Thymus (tissue), 11 donors: Measurements from ENCODE around the gene TFPI2. TPM values are rescaled to one million over a fixed set of nuclear protein-coding genes. Genes with fewer than 3 reads are reported as not detected.
"Not testable (repeated sequence)": the region's sequence is repeated elsewhere in the genome, so short reads cannot be mapped to it uniquely, and the experiment has no call there.

Experiments
- DNase-seq, 9 donors: peaks; one replicate each; pipeline ENCODE4 v3.0.0-alpha.2; 2013; ENCODE audit warnings: low spot score in 9 of 9, low read depth in 6 of 9, missing footprints in 1 of 9
- H3K27ac ChIP-seq, 2 donors: one replicate each; pipeline ENCODE4 v1.5.1; 2013; ENCODE audit warnings: control low read depth in 1 of 2, low read depth in 1 of 2, low read length in 1 of 2, mild to moderate bottlenecking in 1 of 2, moderate library complexity in 1 of 2
- H3K27me3 ChIP-seq, 2 donors: one replicate each; pipeline ENCODE4 v1.5.1; 2013; ENCODE audit warnings: low read length in 1 of 2; ENCODE audit not compliant: control insufficient read depth in 2 of 2, insufficient read depth in 1 of 2
- H3K36me3 ChIP-seq, 2 donors: one replicate each; pipeline ENCODE4 v1.5.1; 2013; ENCODE audit warnings: low read length in 1 of 2, mild to moderate bottlenecking in 1 of 2, moderate library complexity in 1 of 2; ENCODE audit not compliant: control insufficient read depth in 2 of 2, insufficient read depth in 2 of 2
- H3K4me1 ChIP-seq, 2 donors: one replicate each; pipeline ENCODE4 v1.5.1; 2013; ENCODE audit warnings: low read length in 2 of 2; ENCODE audit not compliant: control insufficient read depth in 2 of 2, insufficient read depth in 2 of 2
- H3K4me3 ChIP-seq, 2 donors: one replicate each; pipeline ENCODE4 v1.5.1; 2013; ENCODE audit warnings: low read length in 2 of 2, control low read depth in 1 of 2, mild to moderate bottlenecking in 1 of 2
- H3K9me3 ChIP-seq, 2 donors: one replicate each; pipeline ENCODE4 v1.5.1; 2013; ENCODE audit warnings: low read length in 1 of 2, mild to moderate bottlenecking in 1 of 2; ENCODE audit not compliant: control insufficient read depth in 2 of 2, insufficient read depth in 1 of 2
- WGBS: extraction: QIAGEN DNeasy Blood & Tissue Kit; methylation state at CpG from one replicate; pipeline ENCODE4 v1.1.7; 2013; 5-methylcytosine and 5-hydroxymethylcytosine counted together
- polyA plus RNA-seq: library from polyadenylated mRNA; stranded (reverse); fragments of 200-250 nt; gene quantifications from one replicate; pipeline ENCODE4 v1.2.3, GENCODE V29; 2013
- total RNA-seq: library from RNA; stranded (reverse); fragments of 120-200 nt; gene quantifications from one replicate; pipeline ENCODE4 v1.2.4, GENCODE V29; 2013
- donor health status: healthy.

The TFPI2 gene
- total and polyA plus RNA-seq, 2 donors, result 12.5 to 21.3 TPM

DNA sequence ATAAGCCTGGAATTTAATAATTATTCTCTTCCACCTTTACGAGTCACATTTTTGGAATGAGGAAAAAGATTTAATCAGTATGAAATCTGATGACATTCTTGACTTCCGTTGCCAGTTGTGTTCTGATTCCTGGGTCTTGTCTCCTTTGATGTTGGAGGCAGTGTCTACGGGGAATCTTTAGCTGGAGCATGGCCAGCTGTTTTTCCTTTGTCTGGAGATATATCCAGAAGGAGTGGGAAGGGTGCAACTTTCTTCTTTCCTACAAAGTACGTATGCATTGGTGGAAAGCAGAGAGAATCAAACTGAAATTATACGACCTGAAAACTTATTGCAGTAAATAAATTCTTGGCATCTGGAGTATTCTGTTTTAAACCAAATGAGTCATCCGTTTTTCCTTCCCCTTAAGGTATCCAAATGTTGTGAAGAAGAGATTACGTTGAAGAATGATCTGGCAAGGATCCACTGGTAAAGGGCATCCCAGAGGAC lies 24.1 kb upstream of the TFPI2 start:
- no peaks in the 10 kb centered on the region for H3K9me3 ChIP-seq
- WGBS, result 91% methylated on average over 7 of the region's 7 CpGs
- DNase-seq, result no peak
- H3K4me1 ChIP-seq, result no peaks in the 10 kb centered on the region
- no peak overlapping the region for H3K27ac ChIP-seq
- no peaks in the 10 kb centered on the region for H3K27me3 ChIP-seq
- H3K36me3 ChIP-seq, result no peaks in the 10 kb centered on the region
- no peak overlapping the region for H3K4me3 ChIP-seq

DNA sequence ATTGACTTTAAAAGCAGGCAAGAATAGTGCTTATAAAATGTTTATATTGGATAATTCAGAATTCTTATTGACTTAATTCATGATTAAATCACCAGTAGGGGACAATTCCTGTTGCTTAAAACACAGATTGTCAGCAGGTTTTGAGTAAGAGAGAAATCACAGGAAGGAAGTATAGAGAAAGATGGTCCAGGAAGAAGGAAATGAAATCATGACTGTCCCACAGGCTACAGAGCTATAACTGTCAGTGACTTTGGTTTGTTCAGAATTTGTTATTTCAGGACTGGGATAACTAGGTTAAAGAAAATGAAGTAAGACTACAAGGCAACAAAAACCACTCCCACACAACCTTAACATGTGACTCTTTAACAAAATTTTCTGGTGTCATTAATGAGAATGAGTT lies 22.6 kb upstream of the TFPI2 start:
- no peaks in the 10 kb centered on the region for H3K27me3 ChIP-seq
- H3K4me1 ChIP-seq, result no peaks in the 10 kb centered on the region
- H3K36me3 ChIP-seq, result no peaks in the 10 kb centered on the region
- H3K9me3 ChIP-seq, result no peaks in the 10 kb centered on the region
- no peak for DNase-seq
- no peak overlapping the region for H3K4me3 ChIP-seq
- H3K27ac ChIP-seq, result no peak overlapping the region

DNA sequence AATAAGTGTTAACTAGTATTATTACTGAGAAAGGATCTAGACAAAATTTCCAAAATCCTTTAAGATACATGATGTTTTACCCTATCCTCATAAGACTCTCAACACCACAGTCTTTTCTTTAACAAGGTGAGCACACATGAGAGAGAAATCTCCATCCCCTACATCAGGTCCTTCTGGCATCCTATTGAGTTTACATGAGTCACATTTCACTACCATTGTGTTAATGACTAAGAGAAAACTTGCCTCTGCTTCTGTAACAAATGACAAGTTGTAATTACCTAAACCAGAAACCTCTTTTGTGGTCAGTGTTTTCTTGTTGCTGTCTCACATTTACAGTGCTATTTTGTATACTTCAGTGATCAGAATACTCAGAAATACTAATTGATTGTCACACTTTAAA lies 21.1 kb upstream of the TFPI2 start:
- H3K4me3 ChIP-seq, H3K27ac ChIP-seq, H3K36me3 ChIP-seq, H3K9me3 ChIP-seq, H3K27me3 ChIP-seq, DNase-seq, H3K4me1 ChIP-seq: not testable (repeated sequence)

DNA sequence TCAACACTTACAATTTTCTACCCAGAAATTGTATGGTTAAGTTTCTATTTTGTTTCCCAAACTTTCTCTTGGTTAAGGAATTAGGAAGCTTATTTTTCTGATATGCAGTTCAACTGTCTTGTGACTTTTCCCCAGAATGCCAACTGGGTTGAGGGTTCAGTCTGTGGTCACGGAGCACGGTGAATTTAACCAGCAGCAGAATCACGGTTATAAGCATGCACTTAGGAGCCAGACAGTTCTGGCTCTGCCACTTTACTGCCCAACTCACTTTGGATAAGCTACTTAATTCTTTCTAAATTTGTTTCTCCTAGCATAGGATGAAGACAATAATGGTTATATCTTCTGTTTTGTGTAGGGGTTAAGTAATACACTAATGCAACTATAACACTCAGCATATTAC lies 20.7 kb upstream of the TFPI2 start:
- H3K4me1 ChIP-seq, H3K27ac ChIP-seq, H3K9me3 ChIP-seq, H3K27me3 ChIP-seq, DNase-seq, H3K36me3 ChIP-seq, H3K4me3 ChIP-seq: not testable (repeated sequence)
- WGBS, result 97% methylated on average over 3 of the region's 3 CpGs

DNA sequence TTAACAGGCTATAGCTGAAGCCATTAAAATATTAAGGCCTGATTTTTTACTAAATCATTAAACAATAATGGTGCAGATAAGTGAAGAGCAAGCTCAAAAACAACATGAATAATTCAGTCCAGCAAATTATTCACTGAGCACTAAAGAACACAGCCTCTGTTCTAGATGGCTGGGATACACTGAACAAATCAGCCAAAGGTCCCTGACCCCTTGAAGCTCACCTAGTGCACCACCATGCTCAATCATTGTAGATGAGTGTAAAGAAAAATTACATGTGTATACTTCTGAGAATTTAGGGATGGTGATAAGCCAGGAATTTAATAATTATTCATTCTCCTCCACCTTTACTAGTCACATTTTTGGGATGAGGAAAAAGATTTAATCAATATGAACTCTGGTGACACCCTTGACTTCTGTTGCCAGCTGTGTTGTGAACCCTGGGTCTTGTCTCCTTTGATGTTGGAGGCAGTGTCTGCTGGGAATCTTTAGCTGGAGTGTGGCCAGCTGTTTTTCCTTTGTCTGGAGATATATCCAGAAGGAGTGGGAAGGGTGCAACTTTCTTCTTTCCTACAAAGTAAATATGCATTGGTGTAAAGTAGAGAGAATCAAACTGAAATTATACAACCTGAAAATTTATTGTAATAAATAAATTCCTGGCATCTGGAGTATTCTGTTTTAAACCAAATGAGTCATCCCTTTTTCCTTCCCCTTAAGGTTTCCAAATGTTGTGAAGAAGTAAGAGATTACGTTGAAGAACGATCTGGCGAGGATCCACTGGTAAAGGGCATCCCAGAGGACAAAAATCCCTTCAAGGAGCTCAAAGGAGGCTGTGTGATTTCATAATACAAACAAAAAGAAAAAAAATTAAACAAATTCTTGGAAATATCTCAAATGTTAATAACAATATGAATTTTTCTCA lies 19.8 kb upstream of the TFPI2 start:
- Histone ChIP-seq H3K27ac (no peak overlapping the region), H3K36me3 (no peaks in the 10 kb centered on the region), H3K27me3 (no peaks in the 10 kb centered on the region), H3K4me3 (no peak overlapping the region), H3K9me3 (no peaks in the 10 kb centered on the region), H3K4me1 (no peaks in the 10 kb centered on the region)
- no peak for DNase-seq
- 88% methylated on average over 3 of the region's 3 CpGs for WGBS

DNA sequence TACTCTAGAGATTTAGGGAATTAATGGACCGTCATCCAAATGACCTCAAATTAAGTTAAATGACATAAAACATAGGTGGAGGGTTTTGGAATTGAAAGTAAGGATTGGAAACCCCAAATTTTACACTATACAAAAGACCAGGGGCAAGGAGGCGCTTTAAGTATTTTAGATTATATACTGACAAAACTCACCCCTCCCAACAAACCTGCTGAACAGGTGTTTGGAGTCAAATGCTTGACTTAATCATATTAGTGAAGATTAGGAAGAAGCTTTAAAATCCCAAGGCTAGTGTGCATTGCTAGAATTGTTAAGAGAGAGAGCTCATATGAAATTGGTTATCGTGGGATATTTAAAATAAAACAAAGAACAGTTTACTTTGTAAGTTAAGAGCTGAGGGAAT lies 15.7 kb upstream of the TFPI2 start, which contains the start of gene GNGT1:
Gene GNGT1 (plus strand): TSS at position 301 of the 400 bp plus-strand sequence. CDS start 180 bp downstream, outside the sequence.
- Histone ChIP-seq H3K4me1 (no peaks in the 10 kb centered on the region), H3K9me3 (no peaks in the 10 kb centered on the region), H3K4me3 (no peak within 1 kb of the TSS), H3K27me3 (no peaks in the 10 kb centered on the region), H3K36me3 (no peaks in the 10 kb centered on the region), H3K27ac (no peak within 1 kb of the TSS)
- no peak for DNase-seq
- WGBS, result 96% methylated on average over 3 of the region's 3 CpGs

DNA sequence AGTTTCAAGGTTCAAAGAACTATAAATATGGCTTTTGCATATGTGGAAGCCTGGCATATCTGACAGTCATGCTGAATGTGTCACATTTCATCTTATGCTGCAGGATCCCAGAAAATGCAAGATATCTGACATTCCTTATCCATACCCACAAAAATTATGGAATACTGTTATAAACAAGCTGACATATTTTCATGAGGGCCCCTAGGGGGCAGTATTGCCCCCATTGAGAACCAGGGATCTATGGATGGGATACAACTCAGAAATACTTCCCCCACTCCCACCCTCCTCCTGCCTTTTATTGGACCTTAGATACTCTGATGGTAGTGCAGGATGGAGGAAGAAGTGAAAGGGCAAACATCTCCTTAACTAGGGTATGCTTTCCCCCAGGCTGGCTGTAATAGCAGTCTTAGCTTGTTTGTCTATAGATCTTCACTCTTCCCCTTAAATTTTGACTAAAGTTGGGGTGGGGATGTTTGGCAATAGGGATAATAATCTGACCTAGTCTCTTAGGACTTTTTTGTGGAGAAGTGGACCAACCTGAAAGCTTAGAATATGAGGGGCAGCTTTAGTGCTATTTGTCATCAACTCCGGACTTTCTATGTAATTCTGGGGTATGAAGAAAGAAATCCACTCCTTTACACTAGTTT lies 12.3 kb upstream of the TFPI2 start:
- no peaks in the 10 kb centered on the region for H3K27me3 ChIP-seq
- H3K9me3 ChIP-seq, result no peaks in the 10 kb centered on the region
- 95% methylated on average over 1 of the region's 1 CpG for WGBS
- no peaks in the 10 kb centered on the region for H3K36me3 ChIP-seq
- no peak overlapping the region for H3K27ac ChIP-seq
- no peaks in the 10 kb centered on the region for H3K4me1 ChIP-seq
- peak in 3 of 9 donors; percentile 26 to 35 (median 32) for DNase-seq
- H3K4me3 ChIP-seq, result no peak overlapping the region

DNA sequence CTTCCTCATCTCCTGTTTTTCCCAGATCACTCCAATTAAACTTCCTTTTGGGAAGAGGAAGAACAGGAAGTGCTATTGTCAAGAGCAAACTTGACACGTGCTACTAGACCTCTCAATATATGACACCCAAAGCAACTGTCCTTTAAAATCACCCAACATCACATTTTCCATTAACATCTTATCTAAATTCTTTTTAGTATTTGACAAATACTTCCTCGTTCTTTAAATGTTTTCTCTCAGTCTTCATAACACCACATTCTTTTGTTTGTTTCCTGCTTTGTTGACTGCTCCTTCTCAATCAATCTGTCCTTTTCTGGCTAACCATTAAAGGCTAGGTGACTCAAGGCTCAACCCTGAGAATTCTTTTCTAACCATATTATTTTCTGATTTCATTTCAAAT lies 7.1 kb upstream of the TFPI2 start:
- Histone ChIP-seq H3K4me3 (no peak overlapping the region), H3K4me1 (no peaks in the 10 kb centered on the region), H3K27ac (no peak overlapping the region), H3K27me3 (peaks cover 0 to 3% of the 10 kb centered on the region in 2 donors), H3K36me3 (no peaks in the 10 kb centered on the region), H3K9me3 (no peaks in the 10 kb centered on the region)
- WGBS, result 82% methylated on average over 2 of the region's 2 CpGs
- DNase-seq, result no peak

DNA sequence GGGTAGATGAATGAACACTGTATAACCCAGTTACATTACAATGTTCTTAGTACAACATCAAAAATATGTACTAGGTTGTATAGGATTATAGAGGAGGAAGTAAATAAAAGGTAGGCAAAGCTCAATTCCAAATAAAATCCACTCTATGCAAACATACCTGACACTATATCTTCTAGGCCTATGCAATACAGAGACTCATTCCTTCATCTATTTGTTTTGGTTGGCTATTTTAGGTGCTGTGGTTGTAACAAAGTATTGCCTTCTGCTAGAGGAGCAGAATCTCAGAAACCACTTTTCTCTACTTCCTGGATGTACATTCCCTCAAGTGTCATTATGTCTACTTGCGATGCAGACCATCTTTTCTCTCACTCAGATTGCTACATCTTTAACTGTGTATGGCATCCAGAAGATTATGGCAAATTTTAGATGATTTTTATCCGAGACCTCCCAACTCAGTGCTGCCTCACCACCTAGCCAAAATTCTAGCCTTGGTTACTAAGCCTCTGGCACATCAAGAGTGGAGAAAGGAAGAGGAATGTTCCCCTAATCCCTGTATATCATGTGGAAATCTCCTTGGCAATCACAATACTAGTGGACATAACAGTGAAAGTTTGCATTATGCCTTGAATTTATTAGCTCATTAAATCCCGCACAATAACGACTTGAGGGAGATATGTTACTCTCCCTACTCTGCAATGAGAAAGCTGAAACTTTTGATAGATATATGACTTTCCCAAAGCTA lies 5.5 kb upstream of the TFPI2 start:
- Histone ChIP-seq H3K27ac (no peak overlapping the region), H3K9me3 (no peaks in the 10 kb centered on the region), H3K27me3 (peaks cover 5 to 15% of the 10 kb centered on the region in 2 donors), H3K4me1 (no peaks in the 10 kb centered on the region), H3K36me3 (no peaks in the 10 kb centered on the region), H3K4me3 (no peak overlapping the region)
- no peak for DNase-seq
- WGBS, result 95% methylated on average over 4 of the region's 4 CpGs
